Measurements from ENCODE around the gene PSAPL1. TPM values are rescaled to one million over a fixed set of nuclear protein-coding genes. Genes with fewer than 3 reads are reported as not detected.

Gene PSAPL1
- total RNA-seq = not detected
- long read RNA-seq = 0 reads

- DNase-seq = peak; percentile 77
- H3K36me3 ChIP-seq = no peaks in the 10 kb centered on the region
- ATAC-seq = peak; percentile 85 to 94
Observed at GRCh38 chr4:7434766-7435150, at the start of gene PSAPL1. TSS of gene PSAPL1 (minus strand) at chr4:7434930. CDS start at chr4:7434879, 51 bp downstream.

GRCh38 chr4:7481227-7481626 is 46.5 kb upstream of the PSAPL1 start:
- no peaks in the 10 kb centered on the region for H3K27me3 ChIP-seq (ENCODE audit: low read depth)
- no peaks in the 10 kb centered on the region for H3K9me3 ChIP-seq
- H3K36me3 ChIP-seq = no peaks in the 10 kb centered on the region
- no peak overlapping the region for H3K27ac ChIP-seq
- no peak for ATAC-seq
- H3K4me1 ChIP-seq = no peaks in the 10 kb centered on the region
- TF ChIP-seq CTCF (IDR thresholded peaks at IDR 0.05) = no peak
- intact Hi-C loops (cut with DNase I) = no loop called here
- no peak overlapping the region for H3K4me3 ChIP-seq
- no peak for DNase-seq

More at GRCh38 chr4:7434766-7435150, at the start of gene PSAPL1:
- TF ChIP-seq CTCF (IDR thresholded peaks at IDR 0.05) = no peak
- intact Hi-C loops (cut with DNase I) = no loop called here
- H3K4me3 ChIP-seq = no peak within 1 kb of the TSS
- no peaks in the 10 kb centered on the region for H3K9me3 ChIP-seq
- H3K27me3 ChIP-seq (ENCODE audit: low read depth) = peaks cover 3% of the 10 kb centered on the region
- H3K4me1 ChIP-seq = peaks cover 15% of the 10 kb centered on the region
- no peak within 1 kb of the TSS for H3K27ac ChIP-seq

GRCh38 chr4:7480423-7480822 is 45.7 kb upstream of the PSAPL1 start:
- Histone ChIP-seq H3K27me3 (ENCODE audit: low read depth) (no peaks in the 10 kb centered on the region), H3K4me1 (no peaks in the 10 kb centered on the region), H3K27ac (no peak overlapping the region), H3K36me3 (no peaks in the 10 kb centered on the region), H3K4me3 (no peak overlapping the region), H3K9me3 (no peaks in the 10 kb centered on the region)
- intact Hi-C loops (cut with DNase I) = no loop called here
- DNase-seq (no peak), ATAC-seq (no peak)
- TF ChIP-seq CTCF (IDR thresholded peaks at IDR 0.05) = no peak

GRCh38 chr4:7478665-7479064 is 43.9 kb upstream of the PSAPL1 start:
- ATAC-seq (peak in 1 of 2 donors; percentile 13), DNase-seq (no peak)
- Histone ChIP-seq H3K4me3 (no peak overlapping the region), H3K27me3 (ENCODE audit: low read depth) (no peaks in the 10 kb centered on the region), H3K4me1 (no peaks in the 10 kb centered on the region), H3K36me3 (no peaks in the 10 kb centered on the region), H3K27ac (no peak overlapping the region), H3K9me3 (no peaks in the 10 kb centered on the region)
- no peak for TF ChIP-seq CTCF (IDR thresholded peaks at IDR 0.05)
- intact Hi-C loops (cut with DNase I) = no loop called here

GRCh38 chr4:7477695-7478094 is 43.0 kb upstream of the PSAPL1 start:
- intact Hi-C loops (cut with DNase I) = no loop called here
- no peaks in the 10 kb centered on the region for H3K9me3 ChIP-seq
- no peak overlapping the region for H3K4me3 ChIP-seq
- DNase-seq = no peak
- no peak for TF ChIP-seq CTCF (IDR thresholded peaks at IDR 0.05)
- H3K27me3 ChIP-seq (ENCODE audit: low read depth) = no peaks in the 10 kb centered on the region
- H3K27ac ChIP-seq = no peak overlapping the region
- no peaks in the 10 kb centered on the region for H3K36me3 ChIP-seq
- ATAC-seq = no peak
- no peaks in the 10 kb centered on the region for H3K4me1 ChIP-seq

GRCh38 chr4:7476820-7477219 is 42.1 kb upstream of the PSAPL1 start:
- no peak for TF ChIP-seq CTCF (IDR thresholded peaks at IDR 0.05)
- Histone ChIP-seq H3K36me3 (no peaks in the 10 kb centered on the region), H3K9me3 (no peaks in the 10 kb centered on the region), H3K4me3 (no peak overlapping the region), H3K4me1 (no peaks in the 10 kb centered on the region), H3K27ac (no peak overlapping the region), H3K27me3 (ENCODE audit: low read depth) (no peaks in the 10 kb centered on the region)
- DNase-seq (no peak), ATAC-seq (no peak)
- intact Hi-C loops (cut with DNase I) = no loop called here

Measured in lower lobe of right lung (tissue), 2 donors.